Fibroblast of lung (primary cell): ENCODE data around the gene MYO5B. TPM values are rescaled to one million over a fixed set of nuclear protein-coding genes. Genes with fewer than 3 reads are reported as not detected.

Experiments used
- DNase-seq, 2 donors: peaks; one replicate each; pipeline versions ENCODE4 v3.0.0 to v3.0.0-alpha.2; 2010; ENCODE audit warnings: low read depth in 2 of 2
- H2AFZ ChIP-seq: 2 replicates; pipeline ENCODE4 v1.5.1; 2012; ENCODE audit warnings: low read length, control low read depth, inconsistent platforms
- H3K27ac ChIP-seq: 2 replicates; pipeline ENCODE4 v1.5.1; 2011; ENCODE audit warnings: low read length, control low read depth; ENCODE audit not compliant: insufficient read depth
- H3K27me3 ChIP-seq: 2 replicates; pipeline ENCODE4 v1.5.1; 2011; ENCODE audit warnings: mild to moderate bottlenecking, low read length; ENCODE audit not compliant: control insufficient read depth, insufficient read depth
- H3K36me3 ChIP-seq: 2 replicates; pipeline ENCODE4 v1.5.1; 2011; ENCODE audit warnings: low read length; ENCODE audit not compliant: control insufficient read depth, insufficient read depth
- H3K4me1 ChIP-seq: 2 replicates; pipeline ENCODE4 v1.5.1; 2011; ENCODE audit warnings: low read length; ENCODE audit not compliant: control insufficient read depth, insufficient read depth; ENCODE audit errors: extremely low read depth
- H3K4me2 ChIP-seq: 2 replicates; pipeline ENCODE4 v1.5.1; 2011; ENCODE audit warnings: low read length, control low read depth; ENCODE audit not compliant: insufficient read depth; ENCODE audit errors: extremely low read depth
- H3K4me3 ChIP-seq, 4 experiments: fragments of 200-600 bp in 1 of 4; sonication (generic) in 1 of 4; replicated peaks in 1 of 4; 2 replicates each; pipeline ENCODE4 v1.5.1; 2011 to 2016; ENCODE audit warnings: low read length in 4 of 4, low read depth in 3 of 4, mild to moderate bottlenecking in 3 of 4, control low read depth in 2 of 4, inconsistent platforms in 1 of 4, mixed read lengths in 1 of 4; ENCODE audit not compliant: insufficient read depth in 1 of 4; ENCODE audit errors: control extremely low read depth in 1 of 4
- H3K79me2 ChIP-seq: 2 replicates; pipeline ENCODE4 v1.5.1; 2012; ENCODE audit warnings: mild to moderate bottlenecking, low read length, inconsistent platforms; ENCODE audit not compliant: control insufficient read depth, insufficient read depth
- H3K9ac ChIP-seq: 2 replicates; pipeline ENCODE4 v1.5.1; 2011; ENCODE audit warnings: mild to moderate bottlenecking, low read length, control low read depth; ENCODE audit not compliant: insufficient read depth
- H3K9me3 ChIP-seq: 2 replicates; pipeline ENCODE4 v1.5.1; 2012; ENCODE audit warnings: low read depth, low read length; ENCODE audit not compliant: control insufficient read depth, insufficient read depth
- H4K20me1 ChIP-seq: 2 replicates; pipeline ENCODE4 v1.5.1; 2011; ENCODE audit warnings: low read length; ENCODE audit not compliant: control insufficient read depth, insufficient read depth; ENCODE audit errors: extremely low read depth
- CTCF ChIP-seq, 2 donors: IDR thresholded peaks in 1 of 2; conservative IDR thresholded peaks in 1 of 2; 1 replicate in 1 of 2; 2 replicates in 1 of 2; pipeline ENCODE4 v1.5.1; 2011 to 2012; ENCODE audit warnings: low read length in 2 of 2, control low read depth in 1 of 2, inconsistent platforms in 1 of 2, low read depth in 1 of 2, mild to moderate bottlenecking in 1 of 2
- EZH2 ChIP-seq: IDR thresholded peaks from 2 replicates; pipeline ENCODE4 v1.5.1; 2012; ENCODE audit warnings: low read length, control low read depth, mild to moderate bottlenecking; ENCODE audit errors: missing control alignments
- polyA plus RNA-seq, 2 donors: library from polyadenylated mRNA; depleted of rRNA in 1 of 2; stranded (reverse) in 1 of 2; unstranded in 1 of 2; fragments of >200 nt; gene quantifications; 2 replicates each; pipeline ENCODE4 v1.2.1, GENCODE V29; 2011 to 2012; ENCODE audit warnings: missing spikeins in 1 of 2
- total RNA-seq: library from RNA; depleted of rRNA; stranded (reverse); fragments of >200 nt; gene quantifications from 2 replicates; pipeline ENCODE4 v1.2.1, GENCODE V29; 2014

The MYO5B gene
- total and polyA plus RNA-seq, 2 donors (not counting 1 experiment from before 2014, with no cell fraction given), result under 0.01 to 0.06 TPM

GRCh38 chr18:49832221-49832647, 362.7 kb downstream of the MYO5B start:
- H3K36me3 ChIP-seq, result no peaks in the 10 kb centered on the region
- H3K4me3 ChIP-seq, result no peak overlapping the region
- no peaks in the 10 kb centered on the region for H3K79me2 ChIP-seq
- no peaks in the 10 kb centered on the region for H3K27me3 ChIP-seq
- H4K20me1 ChIP-seq, result no peaks in the 10 kb centered on the region
- H3K27ac ChIP-seq, result no peak overlapping the region
- DNase-seq, result no peak
- TF ChIP-seq EZH2, result no peak
- TF ChIP-seq CTCF (conservative IDR thresholded peaks at IDR 0.05 in 1 of 2, IDR thresholded peaks at IDR 0.05 in 1 of 2; ENCODE audit: low read depth in 1 of 2, low read length in 2 of 2), result no peak
- no peaks in the 10 kb centered on the region for H3K9me3 ChIP-seq
- H3K4me1 ChIP-seq, result peaks cover 3% of the 10 kb centered on the region
- H2AFZ ChIP-seq, result no peak overlapping the region
- no peak overlapping the region for H3K4me2 ChIP-seq
- H3K9ac ChIP-seq, result no peak overlapping the region

- no peaks in the 10 kb centered on the region for H3K4me1 ChIP-seq
- H3K27me3 ChIP-seq, result no peaks in the 10 kb centered on the region
- H2AFZ ChIP-seq, result no peak overlapping the region
- H3K36me3 ChIP-seq, result no peaks in the 10 kb centered on the region
- no peaks in the 10 kb centered on the region for H4K20me1 ChIP-seq
- no peak overlapping the region for H3K27ac ChIP-seq
- DNase-seq, result no peak
- no peaks in the 10 kb centered on the region for H3K79me2 ChIP-seq
- H3K9me3 ChIP-seq, result no peaks in the 10 kb centered on the region
- H3K4me2 ChIP-seq, result no peak overlapping the region
- H3K4me3 ChIP-seq, result no peak overlapping the region
- no peak overlapping the region for H3K9ac ChIP-seq
- TF ChIP-seq CTCF (conservative IDR thresholded peaks at IDR 0.05 in 1 of 2, IDR thresholded peaks at IDR 0.05 in 1 of 2; ENCODE audit: low read depth in 1 of 2, low read length in 2 of 2), result no peak
- no peak for TF ChIP-seq EZH2
Observed at GRCh38 chr18:49827996-49828395, 367.0 kb downstream of the MYO5B start.

GRCh38 chr18:49819823-49820671, 374.9 kb downstream of the MYO5B start:
- no peaks in the 10 kb centered on the region for H3K4me1 ChIP-seq
- H2AFZ ChIP-seq, result no peak overlapping the region
- DNase-seq, result peak in 1 of 2 donors; percentile 46

More at GRCh38 chr18:49819823-49820671, 374.9 kb downstream of the MYO5B start:
- Histone ChIP-seq H3K9me3 (no peaks in the 10 kb centered on the region), H3K9ac (no peak overlapping the region), H3K79me2 (no peaks in the 10 kb centered on the region), H3K4me3 (no peak overlapping the region), H4K20me1 (no peaks in the 10 kb centered on the region), H3K27me3 (no peaks in the 10 kb centered on the region), H3K27ac (no peak overlapping the region), H3K4me2 (no peak overlapping the region), H3K36me3 (no peaks in the 10 kb centered on the region)
- TF ChIP-seq EZH2, result no peak
- no peak for TF ChIP-seq CTCF (conservative IDR thresholded peaks at IDR 0.05 in 1 of 2, IDR thresholded peaks at IDR 0.05 in 1 of 2; ENCODE audit: low read depth in 1 of 2, low read length in 2 of 2)
